Measurements from ENCODE around the gene UGGT1.

Gene UGGT1

DNA sequence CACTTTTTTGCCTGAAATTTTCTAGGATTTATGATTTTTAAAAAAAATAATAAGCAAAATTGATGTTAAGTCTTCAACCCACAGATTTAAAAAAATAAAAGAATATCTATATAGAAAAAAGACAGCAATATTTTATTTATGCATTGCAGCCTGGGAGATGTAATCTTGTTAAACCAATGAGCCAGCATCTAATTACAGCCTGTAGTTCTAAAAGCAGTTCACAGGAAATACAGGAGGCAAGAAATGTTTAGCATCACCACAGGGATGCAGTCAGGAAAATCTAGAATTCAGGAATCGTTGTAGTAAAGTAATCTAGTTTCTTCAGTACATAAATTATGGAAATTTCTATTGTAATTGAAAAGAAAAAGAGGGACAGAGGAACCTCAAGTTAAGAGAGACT lies 17.2 kb downstream of the UGGT1 start:
- no peak for DNase-seq (ENCODE audit: low read depth)

- no peak for DNase-seq (ENCODE audit: low read depth)
Observed at GRCh38 chr2:128109243-128109642, 18.2 kb downstream of the UGGT1 start.

DNA sequence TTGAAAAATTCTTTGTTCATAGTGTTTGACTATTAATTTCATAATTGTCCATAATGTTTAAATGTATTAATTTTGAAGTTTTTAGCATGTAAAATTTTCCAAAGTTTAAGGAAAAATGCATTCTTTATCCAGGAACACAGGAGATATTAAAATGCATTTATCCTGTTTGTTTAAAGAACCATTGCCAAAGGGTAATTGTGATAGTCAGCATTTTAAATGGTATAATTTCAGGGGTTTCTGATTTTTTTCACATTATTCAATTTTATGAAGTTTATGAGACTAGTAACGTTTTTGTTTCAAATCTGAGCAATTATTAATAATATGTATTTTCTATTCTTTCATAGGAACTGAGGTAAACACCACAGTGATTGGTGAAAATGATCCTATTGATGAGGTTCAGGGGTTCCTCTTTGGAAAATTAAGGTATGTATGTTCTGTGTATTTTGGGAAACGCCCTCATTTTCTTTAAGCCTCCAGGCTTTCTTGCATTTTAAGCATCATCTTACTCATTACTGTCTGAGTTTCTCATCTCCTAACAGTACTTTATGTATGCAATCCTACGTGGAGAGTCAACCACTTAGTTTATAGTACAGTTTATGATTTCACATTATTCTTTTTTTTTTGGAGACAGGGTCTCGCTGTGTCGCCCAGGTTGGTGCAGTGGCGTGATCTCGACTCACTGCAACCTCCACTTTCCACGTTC lies 25.1 kb downstream of the UGGT1 start:
- no peak for DNase-seq (ENCODE audit: low read depth)

- no peak for DNase-seq (ENCODE audit: low read depth)
Observed at GRCh38 chr2:128134573-128134972, 43.6 kb downstream of the UGGT1 start.

DNA sequence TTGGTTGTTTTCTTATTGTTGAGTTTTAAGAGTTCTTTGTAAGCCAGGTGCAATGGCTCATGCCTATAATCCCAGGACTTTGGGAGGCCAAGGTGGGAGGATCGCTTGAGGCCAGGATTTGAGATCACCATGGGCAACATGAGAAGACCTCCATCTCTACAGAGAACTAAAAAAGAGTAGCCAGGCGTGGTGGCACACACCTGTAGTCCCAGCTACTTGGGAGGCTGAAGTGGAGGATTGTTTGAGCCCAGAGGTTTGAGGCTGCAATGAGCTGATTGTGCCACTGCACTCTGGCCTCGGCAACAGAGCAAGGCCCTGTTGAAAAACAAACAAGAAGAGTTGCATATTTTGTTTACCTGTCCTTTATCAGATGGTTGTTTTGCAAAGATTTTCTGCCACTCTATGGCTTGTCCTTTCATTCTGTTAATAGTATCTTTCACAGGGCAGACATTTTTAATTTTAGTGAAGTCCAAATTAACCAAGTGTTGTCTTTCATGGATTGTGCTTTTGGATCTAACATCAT lies 46.2 kb downstream of the UGGT1 start:
- no peak for DNase-seq (ENCODE audit: low read depth)

DNA sequence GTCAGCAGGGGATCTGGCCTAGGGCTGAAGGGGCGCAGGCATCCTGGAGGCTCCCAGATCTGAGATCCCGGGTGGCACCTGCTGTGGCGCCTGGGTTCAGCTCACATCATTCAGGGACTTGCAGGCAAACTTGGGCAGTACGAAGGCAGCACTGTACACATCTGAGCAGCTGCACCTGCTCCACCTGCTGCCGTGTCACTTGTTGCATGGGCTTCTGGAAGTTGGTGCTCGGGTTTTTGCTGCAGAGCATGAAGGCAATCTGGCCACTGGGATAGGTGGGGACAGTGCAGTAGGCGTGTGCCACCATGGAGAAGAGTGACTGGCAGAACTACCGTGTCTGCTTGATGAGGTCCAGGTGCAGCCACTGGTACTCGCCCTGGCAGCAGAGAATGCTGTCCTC lies 48.6 kb downstream of the UGGT1 start:
- DNase-seq (ENCODE audit: low read depth) = no peak

- DNase-seq (ENCODE audit: low read depth) = no peak
Observed at GRCh38 chr2:128145651-128146050, 54.7 kb downstream of the UGGT1 start.

- no peak for DNase-seq (ENCODE audit: low read depth)
Observed at GRCh38 chr2:128153786-128154185, 62.8 kb downstream of the UGGT1 start.

GRCh38 chr2:128154225-128154624 lies 63.2 kb downstream of the UGGT1 start:
- no peak for DNase-seq (ENCODE audit: low read depth)

DNA sequence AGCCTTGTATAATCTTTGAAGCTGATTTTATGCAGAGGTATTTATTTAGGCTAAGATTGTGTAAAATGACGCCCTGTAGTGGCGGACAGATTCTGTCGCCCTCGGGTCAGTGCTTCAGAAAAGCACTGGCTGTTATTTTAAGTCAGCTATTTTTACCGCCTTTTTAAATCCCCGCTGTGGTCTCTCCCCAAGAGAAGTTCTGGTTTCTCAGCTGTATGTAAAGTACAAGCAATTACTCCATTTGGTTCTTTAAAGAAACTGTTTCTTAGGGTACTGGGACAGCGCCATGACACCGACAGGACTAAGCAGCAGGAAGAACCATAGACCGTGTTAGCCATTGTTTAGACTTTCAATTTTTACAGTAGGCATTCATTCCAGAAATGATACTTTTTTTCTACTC lies 65.0 kb downstream of the UGGT1 start:
- no peak for DNase-seq (ENCODE audit: low read depth)

GRCh38 chr2:128156812-128157211 lies 65.8 kb downstream of the UGGT1 start:
- DNase-seq (ENCODE audit: low read depth) = no peak

- DNase-seq (ENCODE audit: low read depth) = no peak
Observed at GRCh38 chr2:128157644-128158043, 66.6 kb downstream of the UGGT1 start.

DNA sequence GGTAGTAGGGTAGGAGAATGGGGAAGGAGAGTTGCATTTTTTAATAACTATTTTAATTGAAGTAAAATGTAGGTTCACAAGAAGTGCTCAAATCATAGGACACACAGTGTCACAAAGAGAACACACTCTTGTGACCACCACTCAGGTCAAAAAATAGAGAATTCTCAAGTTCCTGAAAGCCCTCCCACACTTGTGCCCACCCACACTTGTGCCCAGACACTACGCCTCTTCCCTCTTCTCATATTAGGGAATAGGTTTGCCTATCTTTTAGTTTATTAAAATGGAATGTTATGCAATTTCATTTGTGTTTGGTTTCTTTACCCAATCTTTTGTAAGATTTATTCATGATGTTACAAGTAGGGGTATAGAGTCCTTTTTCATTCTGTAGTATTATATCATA lies 67.2 kb downstream of the UGGT1 start:
- DNase-seq (ENCODE audit: low read depth) = no peak

DNA sequence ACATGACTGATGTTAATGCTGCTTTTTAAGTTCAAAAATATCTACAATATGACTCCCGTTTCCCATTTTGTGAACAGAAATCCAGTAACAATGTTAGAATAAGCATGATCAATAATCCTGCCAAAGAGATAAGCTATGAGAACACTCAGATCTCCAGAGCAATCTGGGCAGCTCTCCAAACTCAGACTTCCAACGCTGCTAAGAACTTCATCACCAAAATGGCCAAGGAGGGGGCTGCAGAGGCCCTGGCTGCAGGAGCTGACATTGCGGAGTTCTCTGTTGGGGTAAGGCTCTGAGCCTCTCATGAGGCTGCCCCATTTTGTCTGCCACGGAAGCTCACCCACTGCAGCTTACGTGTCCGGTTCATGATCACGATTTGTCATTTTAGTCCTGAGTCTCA lies 68.4 kb downstream of the UGGT1 start:
- DNase-seq (ENCODE audit: low read depth) = no peak

DNA sequence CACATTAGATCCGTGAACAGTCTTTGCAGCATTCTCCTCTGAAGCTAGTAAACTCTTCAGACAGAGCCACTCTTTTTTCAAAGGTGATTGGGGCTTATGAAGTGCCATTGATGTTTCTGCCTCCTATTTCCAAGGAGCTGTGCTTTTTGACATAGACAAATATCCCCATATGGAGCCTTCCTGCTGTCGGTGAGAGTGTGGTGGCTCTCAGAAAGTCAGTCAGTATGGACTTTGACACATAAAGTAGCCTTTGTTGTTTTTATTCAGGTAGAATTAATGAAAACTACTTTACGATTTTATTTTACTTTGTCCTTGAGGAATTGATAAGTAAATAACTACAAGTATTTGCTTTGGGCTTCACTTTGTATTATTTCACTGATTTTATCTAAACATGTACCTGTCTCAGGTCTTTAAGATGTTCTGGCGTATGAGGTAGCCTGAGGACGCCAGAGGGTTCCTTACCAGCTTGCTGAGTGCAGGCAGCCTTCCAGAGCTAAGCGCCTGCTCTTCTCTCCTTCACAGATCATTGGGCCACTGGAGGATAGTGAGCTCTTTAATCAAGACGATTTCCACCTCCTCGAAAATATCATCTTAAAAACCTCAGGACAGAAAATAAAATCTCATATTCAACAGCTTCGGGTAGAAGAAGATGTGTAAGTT lies 69.7 kb downstream of the UGGT1 start:
- no peak for DNase-seq (ENCODE audit: low read depth)

- DNase-seq (ENCODE audit: low read depth) = no peak
Observed at GRCh38 chr2:128162266-128162665, 71.3 kb downstream of the UGGT1 start.

- no peak for DNase-seq (ENCODE audit: low read depth)
Observed at GRCh38 chr2:128164311-128164710, 73.3 kb downstream of the UGGT1 start.

DNA sequence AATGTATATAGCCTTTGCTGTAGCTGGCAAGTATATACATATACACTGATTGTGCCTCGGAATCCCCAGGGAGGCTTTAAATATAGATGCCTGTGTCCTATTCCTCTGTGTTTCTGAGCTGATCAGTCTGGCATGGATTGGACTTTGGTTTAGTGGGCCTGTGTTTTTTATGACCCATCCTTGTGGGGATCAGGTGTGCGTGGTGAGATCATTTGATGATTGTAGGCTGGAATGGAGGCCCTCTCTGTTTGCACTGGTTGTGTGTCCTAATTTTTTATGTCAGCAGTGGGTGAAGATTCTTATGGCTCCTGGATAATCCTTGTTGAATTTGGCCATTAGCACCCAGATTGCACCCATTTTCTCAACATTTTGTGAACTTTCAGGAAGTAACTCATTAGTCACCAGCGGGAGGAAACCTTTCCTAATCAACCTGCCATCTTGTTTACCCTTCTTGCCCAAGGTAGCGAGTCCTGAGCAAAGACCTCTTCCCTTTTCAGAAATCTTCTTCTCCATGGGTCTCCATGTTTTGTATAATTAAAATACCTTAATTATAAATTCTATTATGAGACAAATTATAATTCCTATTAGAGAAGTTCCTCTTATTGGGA lies 75.8 kb downstream of the UGGT1 start:
- no peak for DNase-seq (ENCODE audit: low read depth)

DNA sequence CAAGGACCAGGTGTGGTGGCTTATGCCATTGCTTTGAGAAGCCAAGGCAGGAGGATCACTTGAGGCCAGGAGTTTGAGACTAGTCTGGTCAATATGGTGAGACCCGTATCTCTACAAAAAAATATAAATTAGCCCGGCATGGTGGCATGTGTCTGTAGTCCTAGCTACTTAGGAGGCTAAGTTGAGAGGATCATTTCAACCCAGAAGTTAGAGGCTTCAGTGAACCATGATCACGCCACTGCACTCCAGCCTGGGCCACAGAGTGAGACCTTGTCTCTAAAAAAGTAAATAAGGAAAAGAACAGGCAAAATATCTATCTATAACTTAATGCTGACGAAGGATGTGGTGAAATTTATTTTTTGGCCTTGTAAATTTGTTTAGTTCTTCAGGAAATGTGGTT lies 78.1 kb downstream of the UGGT1 start:
- DNase-seq (ENCODE audit: low read depth) = no peak

DNA sequence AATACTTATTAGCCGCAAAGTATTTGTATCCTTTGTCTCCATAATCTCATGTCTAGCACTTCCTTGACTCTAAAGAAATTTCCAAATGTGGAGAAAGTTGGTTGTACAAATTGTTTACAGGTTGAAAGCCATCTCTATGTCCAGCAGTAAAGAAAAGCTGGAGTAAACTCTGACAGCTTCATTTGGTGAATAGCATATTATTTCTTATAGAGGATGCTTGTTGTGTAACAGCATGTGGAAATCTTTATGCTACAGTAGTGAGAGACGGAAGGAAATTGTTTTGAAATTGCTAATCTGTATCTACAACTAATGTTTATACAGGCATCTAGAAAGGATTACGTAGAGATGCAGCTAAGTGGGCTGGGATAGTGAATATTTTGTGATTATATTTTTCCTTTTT lies 78.5 kb downstream of the UGGT1 start:
- DNase-seq (ENCODE audit: low read depth) = no peak

DNA sequence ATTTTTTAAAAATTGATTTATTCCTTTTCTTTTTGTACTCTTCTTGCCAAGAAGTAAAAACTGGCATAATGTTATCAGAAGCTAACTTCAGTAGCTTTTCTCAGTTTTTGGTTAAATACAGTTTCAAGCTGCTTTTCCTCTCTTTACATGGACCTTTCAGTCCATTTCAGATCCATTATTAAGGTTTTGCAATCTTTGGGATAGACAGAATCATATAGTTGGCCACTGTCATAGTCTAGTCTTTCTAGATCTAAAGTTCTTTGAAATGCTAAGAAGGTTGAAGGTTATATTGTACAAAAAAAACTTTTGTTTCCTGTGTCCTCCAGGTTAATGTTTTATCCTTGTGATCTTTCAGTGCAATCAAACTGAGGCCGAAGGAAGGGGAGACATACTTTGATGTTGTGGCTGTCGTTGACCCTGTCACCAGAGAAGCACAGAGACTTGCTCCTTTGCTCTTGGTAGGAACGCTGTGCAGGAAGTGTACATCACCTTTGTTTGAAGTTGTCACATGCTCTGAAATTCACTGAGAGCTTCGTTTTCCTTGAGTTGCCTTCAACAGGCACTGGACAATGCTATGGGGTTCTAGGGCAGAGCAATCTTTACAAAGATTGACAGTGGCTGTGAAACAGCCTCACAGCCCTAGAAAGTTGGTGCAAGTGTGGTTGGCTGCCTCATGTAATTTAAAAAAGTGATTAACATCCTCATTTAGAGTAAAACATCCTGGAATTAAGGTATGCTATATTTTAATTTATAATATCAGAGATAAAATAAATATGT lies 79.1 kb downstream of the UGGT1 start:
- no peak for DNase-seq (ENCODE audit: low read depth)

- DNase-seq (ENCODE audit: low read depth) = no peak
Observed at GRCh38 chr2:128170776-128171175, 79.8 kb downstream of the UGGT1 start.

GRCh38 chr2:128172191-128172590 lies 81.2 kb downstream of the UGGT1 start:
- DNase-seq (ENCODE audit: low read depth) = no peak

All from stimulated activated CD8-positive, alpha-beta memory T cell treated with anti-CD3 and anti-CD28 coated beads, Interleukin-12 subunit alpha, Interleukin-12 subunit beta, amount 100 ng/mL, for 4 hours (primary cell).